NCI-H748 treated with DMSO at 0.1 percent for 48 hours (cell line): ENCODE results near the gene CBX1.
A peak's percentile ranks its signal among the peaks of the same experiment; 100 is the strongest.

Experiments
- DNase-seq: peaks from one replicate; lab custom pipeline; 2025; lab: John Stamatoyannopoulos, UW

CBX1 gene

DNA sequence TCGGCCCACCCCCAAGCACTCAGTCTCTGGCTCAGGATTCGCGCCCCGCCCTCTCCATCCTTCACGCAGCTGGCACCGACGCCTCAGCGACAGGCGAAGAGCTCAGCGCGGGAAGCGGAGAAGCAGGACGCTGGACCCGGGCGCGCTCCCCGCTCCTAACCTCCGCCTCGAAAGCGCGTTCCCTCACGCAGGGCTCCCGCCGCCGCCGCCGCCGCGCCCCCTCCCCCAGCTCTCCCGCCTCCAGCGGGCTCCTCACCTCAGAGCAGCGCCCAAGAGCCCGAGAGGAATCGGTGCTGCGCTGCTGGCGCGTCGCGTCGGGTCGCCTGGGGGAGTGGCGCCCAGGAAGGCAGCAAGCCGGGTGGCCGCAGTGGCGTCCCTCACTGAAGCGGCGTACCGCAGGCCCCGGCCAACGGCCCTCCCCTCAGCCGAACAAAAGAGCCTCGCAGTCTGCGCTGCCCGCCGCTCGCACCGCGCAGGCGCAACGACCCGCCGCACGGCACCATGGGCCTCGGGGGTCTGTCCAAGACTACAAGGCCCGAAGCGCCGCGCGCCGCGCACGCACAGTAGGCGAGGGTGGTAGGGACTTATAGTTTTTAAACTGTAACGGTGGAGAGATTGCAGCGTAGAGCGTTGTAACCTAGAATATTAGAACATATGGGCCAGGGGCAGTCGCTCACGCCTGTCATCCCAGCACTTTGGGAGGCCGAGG is at the start of gene CBX1:
Gene CBX1, minus strand, starts transcription at position 467 of the 709 bp plus-strand sequence. CDS start 24,474 bp downstream, outside the sequence.
- DNase-seq = peak; percentile 74

DNA sequence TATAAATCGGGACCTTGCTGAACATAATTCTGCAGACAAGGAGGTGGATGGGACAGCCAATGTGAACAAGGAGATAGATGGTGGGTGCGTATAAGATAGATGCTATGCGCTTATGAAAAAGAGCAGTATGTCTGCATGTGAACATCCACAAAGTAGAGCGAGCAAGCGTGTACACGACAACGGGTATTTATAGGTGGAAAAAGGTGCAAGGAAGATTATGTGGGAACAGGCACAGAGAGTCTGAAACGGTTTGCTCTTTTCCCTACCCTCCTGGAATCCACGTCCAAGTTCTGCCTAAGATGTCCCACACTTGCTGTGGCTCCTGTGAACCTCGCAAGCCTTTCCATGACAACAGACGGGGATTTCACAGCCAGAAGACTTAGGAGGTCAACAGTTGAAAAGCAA is 49.3 kb upstream of the CBX1 start:
- no peak for DNase-seq

DNA sequence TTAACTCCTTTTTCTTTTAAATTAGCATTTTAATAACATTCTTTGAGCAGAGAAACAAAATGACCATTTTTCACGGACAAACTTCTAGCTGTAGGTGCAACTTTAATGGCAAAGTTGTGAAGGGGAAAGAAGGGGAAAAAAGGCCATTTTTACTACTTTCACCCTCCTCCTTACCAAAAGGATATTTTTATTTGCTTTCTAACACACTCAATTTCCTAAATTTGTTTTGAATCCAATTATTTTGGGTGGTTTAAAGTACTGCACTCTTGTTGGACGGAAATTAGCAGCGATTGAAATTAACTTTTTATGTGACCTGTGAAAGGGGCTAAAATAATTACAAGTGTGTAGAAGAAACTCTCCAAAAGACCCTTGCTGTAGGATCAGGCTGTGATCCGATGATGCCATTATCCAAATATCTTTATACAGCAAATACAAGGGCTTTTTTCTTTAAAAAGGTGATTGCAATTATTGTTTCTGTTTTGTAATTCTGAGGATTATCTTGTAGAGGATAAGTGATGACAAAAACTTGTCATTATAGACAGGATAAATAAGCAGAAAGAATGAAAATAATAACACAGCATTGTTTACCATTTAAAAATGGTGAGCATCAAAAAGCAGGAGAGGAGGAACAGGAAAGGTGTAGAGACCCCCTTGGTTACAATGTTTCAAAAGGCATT is 48.6 kb upstream of the CBX1 start:
- peak; percentile 46 for DNase-seq

DNA sequence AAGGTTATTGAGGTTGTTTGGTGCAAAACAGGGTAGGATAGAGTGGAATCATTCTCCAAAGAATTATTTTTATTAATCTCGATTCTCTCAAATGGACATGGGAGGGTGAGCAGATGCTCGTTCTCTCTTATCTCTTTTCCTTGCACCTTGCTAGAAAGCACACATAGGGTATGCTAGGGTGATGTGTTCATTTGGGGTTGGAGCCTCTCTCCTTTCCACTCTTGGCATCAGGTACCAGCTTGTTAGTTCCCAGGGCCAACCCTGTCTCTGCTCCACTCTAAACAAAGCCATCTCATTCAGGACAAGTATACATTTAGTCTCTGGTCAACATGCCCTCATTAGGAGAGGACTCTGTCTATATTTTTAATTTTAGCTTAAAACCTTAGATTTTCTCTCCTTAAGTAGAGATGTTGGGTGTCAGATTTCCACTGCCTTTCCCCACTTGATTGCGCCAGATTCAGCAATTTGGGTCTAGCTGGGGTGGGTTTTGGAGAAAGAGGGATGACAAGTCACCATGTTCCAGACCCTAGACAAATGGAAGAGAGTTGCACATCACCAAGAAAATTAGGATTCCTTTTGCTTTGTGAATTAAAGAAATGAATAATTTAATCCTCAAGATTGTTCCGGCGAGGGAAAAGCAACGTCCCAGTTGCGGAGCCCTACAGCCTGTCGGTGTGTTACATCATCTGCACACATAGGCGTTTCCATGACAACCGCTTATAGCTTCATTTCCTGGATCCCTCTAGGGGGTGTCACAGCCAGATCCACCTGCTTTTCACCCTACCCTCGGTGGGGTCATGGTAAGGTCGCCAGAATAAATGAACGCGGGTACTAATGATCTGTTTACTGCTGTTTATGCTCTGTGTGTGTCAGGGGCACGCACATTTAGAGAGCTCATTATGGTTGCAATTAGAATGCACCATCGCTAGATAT is 47.8 kb upstream of the CBX1 start:
- peak; percentile 89 for DNase-seq

DNA sequence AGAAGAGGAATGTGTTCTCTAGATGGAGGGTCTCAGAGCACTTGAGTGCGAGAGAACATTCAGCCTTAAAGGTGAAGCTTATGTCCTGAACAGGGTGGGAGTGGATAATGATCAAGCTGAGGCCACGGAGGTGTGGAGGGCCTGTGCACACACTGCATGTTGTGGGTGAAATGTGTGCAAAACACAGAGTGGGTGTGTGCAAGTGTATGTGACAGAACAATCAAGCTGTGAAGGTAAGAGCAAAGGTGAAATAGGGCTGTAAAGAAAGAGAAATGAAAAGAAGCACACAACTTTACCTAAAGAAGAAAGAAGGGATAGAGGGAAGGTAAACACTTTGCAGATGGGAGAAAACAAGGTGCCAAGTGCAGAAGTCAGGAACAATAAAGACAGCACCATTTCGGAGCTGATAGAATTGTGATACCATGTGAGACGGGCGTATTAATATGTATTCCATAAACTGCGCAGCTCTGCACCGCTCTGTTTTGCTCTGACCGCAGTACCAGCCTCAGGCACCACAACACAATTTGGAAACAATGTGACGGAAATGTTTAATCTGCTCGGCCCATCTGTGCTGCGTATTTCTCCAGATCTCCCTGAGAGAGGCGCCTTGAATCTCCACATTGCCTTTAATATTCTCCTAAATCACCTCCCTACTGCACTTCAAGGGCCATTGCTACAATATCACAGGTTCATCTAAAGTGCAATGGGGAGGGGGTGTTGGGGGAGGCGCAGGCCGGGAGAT is 46.9 kb upstream of the CBX1 start:
- DNase-seq = no peak

DNA sequence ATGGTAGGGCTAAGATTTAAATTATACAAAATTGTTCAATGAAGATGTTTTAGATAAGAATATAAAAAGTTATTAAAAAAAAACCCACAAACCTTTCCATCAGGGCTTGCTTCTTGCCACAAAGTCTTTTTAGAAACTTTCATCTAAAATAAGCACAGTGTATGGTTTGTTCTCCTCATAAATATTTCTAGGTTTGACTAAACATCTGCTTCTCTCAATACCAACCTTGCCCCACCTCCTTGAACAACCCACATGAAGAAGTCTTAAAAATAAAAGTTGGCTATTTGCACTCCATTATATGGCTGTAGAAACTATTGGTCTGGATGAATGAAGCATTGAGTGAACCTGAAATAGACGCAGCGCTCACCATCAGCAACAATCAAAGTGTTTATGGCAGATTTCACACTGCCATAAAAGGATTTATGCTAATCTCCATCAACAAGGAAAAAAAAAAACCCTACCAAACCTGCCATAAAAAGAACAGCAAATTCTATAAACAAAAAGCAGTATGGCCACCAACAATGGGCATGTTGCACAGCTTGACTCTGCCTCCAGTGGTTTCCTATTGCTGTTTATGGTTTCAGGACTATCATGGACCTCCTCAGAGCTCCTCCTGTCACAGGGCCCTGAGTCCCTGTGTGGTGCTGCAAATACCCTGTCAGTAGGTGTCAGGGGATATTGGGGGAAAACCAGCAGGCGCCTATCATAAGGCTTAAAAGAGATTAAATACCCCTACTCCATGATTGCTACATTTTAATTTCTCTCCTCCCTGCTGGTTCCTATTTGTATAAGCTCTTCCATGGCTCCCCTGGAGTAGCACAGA is 43.9 kb upstream of the CBX1 start:
- DNase-seq = no peak

DNA sequence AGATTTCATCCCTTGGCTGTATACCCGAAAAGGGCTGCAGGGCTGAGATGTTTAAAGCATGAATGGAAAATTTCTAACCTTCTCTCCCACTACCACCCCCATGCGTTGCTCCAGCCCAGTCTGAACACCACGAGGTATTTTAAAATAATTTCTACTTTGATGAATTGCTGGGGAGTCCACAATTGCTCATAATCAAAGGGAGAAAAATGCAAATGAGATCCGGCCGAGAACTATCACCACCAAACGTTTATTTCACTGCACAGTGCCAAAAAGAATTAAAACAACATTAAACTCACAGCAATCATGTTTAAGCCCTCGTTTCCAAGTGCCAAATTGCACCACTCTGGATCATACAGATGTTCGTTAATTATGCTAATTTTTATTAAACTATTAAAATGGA is 43.0 kb upstream of the CBX1 start:
- DNase-seq = no peak

DNA sequence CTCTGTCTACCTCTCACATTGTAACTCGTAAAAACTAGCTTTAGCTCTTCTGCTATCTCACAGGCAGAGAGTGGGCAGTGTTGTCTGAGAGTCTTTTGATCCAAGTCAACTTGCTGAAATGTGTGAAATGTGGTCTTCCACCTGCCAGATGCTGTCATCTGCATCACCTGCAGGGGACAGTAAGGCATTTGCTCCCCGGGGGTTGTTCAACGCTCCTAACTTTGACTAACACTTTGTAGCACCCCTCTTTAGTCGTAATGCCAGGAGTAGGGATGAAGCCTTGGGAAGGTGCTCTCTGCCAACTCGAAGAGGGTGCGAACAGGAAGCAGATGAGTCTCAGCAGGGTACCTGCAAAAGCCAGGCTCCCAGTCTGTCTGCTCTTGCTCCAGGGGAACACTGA is 42.4 kb upstream of the CBX1 start:
- no peak for DNase-seq

DNA sequence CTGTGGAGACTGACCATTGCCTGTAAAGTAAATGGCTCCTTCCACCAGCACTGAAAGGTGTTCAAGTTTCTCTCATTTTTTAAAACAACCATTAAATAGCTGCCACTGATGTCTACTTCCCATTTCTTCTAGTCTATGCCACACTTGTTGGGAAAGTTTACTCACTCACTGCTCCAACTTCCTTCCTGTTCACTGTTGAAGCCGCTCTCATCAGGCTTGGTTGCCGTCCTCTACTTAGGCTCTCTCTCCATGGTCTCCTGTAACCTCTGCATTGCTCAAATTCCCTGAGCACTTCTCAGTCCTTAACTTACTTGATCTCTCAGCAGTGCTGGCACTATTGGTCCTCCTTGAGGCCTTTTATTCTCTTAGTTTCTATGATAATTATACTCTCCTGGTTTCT is 38.7 kb upstream of the CBX1 start:
- no peak for DNase-seq

DNA sequence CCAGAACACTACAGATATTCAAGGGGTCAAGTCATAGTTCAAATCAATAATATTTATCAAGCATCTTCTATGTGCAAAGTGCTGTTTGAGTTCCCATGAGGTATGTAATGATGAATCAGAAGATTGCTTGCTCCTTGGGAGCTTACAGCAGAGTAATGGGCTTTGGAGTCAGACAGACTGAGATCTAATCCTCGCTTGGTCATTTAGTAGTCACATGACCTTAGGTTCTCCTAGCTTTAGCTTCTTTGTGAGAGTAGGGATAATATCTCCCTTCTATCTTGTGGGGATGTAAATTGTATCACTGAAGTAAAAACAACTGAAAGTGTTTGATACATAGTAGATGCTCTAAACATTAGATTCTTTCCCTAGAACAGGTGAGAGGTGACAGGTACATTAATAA is 36.4 kb upstream of the CBX1 start:
- no peak for DNase-seq

DNA sequence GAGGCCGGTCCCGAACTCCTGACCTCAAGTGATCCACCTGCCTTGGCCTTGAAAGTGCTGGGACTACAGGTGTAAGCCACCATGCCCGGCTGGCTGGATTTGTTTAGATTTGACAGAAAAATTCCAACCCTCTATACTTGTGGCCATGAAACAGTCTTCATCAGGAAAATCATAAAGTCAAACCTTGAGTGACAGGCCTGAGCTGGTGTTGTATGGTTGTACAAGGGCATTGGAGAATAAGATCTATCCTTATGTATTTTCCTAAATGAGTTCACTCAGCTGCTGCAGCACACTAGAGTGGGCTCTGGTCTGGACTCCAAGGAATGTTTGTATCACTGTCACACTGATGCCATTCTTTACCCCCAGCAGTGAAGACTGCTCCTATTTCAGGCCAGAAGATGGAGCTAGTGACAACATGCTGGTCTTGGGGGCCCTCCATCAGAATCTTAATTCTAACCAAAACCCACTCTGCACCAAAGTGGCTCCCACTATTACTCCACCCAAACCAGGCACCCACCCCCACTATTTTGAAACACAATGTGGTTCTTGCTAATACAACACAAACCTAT is 33.7 kb upstream of the CBX1 start:
- DNase-seq = no peak

DNA sequence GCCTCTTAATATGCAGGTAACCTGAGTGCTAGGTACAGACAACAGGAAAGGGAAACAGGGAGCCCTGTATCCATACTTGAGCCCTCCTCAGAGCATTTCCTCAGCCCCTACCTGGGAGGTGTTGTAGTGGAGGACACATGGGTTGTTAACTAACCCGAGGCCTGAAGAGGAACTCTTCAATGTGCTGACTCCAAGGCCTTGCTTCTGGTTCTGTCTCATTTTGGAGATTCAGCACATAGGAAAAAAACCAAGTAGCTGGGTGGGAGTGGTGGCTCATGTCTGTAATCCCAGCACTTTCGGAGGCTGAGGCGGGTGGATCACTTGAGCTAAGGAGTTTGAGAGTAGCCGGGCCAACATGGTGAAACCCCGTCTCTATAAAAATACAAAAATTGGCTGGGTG is 31.1 kb upstream of the CBX1 start:
- no peak for DNase-seq

DNA sequence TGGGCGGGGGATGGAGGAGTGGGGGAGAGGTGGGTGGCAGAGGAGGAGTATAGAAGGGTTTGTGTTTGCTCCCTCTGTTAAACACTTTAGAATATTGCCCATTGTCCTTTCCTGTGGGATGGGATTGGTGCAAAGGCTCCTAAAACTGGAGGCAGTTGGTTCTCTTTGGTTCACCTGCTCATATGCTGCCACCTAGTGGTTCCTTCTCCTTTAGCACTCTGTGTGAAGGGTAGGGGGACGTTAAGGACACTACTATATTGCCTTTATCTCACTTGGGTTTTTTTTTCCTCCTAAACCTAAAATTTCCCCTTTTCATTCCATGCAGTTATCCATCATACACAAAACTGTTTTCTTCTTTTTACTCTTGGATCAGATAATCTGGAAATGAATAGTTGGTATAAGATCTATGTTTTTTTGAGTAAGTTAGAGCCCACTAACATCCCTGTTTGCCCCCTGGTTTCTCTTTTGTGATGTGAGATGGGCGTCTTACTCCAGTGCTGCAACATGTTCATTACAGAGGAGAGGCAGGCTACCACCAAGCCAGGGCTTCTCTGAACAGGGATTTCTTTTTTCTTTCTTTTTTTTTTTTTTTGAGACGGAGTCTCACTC is 30.0 kb upstream of the CBX1 start:
- DNase-seq = peak; percentile 67

DNA sequence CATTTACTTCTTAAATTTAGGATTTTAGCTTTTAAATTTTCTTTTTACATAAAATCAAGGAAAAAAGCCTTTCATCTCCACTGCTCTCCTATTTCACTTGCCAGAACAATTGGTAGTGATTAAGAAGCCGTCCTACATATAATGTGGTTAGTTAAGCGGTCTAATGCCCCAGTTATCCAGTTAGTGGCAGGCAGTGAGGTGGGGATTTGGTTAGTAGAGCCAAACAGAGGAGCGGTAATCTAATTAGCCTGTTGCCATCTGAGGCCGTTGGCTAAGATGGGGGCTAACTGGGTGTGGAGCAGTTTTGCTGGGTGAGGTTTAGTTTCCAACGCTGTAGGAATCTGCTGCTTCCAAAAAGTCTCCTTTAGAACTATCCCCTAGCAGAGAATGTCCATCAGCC is 28.7 kb upstream of the CBX1 start:
- no peak for DNase-seq

DNA sequence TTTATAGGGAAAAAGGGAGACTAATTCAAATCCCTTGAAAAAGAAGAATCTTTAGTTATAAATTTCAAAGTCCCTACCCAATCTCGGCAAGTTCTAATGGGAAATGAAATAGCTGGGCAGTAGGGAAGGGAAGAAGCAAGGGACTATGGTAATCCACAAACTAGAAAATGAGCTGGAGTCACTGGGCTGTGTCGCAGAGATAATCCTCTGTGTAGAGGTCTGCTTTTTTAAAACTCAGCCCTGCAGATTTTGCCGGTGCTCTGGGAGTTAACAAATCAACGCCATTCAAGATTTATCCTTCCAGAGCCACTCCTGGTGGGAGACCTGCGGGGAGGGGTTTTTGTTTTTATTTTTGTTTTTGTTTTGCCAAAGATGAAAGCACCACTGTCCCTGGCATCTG is 27.1 kb upstream of the CBX1 start:
- no peak for DNase-seq

DNA sequence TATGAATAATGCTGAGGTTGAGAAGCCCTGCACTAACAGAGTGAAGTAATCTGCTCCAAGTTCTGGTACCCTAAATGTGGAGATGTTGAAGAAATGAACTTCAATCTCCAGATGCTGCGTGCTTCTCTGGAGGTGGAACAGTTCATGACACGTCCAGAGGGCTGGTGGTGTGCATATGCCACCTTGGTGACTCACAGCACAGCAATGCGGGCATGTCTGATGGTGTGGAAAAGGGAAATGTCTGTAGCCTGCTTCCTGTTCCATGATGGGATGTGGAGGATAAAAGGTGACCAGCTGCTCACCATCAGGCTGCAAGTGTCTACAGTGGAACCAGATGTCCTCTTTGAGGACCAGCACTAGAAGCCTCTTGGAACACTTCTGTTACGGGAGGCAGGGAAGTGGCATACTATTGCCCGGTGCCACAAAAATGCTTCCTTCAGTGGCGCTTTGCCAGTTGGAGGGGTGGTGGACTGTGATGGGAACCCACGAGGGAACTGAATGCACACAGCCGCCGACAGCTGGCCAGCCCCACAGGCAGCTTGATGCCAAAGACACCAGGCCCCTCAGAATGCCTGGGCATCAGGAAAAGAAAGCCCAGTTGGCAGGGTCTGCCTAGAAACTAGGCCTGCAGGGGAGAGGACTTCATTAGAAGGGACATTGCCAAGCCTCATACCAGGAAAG is 26.2 kb upstream of the CBX1 start:
- DNase-seq = no peak

DNA sequence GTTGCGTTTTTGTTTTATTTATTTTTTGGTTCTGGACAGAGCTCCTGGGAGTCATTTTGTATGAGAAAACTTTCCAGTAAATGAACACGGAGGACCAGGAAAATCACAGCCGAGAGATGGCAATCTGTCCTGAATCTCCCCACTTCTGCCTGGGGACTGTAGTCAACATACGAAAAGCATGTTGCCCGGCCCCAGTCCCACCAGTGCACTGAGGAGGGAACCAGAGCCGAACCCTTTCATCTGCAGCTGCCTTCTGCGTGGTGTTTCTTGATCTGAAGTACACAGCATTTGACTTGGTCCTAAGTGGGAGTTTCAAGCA is 25.2 kb upstream of the CBX1 start:
- DNase-seq = no peak

DNA sequence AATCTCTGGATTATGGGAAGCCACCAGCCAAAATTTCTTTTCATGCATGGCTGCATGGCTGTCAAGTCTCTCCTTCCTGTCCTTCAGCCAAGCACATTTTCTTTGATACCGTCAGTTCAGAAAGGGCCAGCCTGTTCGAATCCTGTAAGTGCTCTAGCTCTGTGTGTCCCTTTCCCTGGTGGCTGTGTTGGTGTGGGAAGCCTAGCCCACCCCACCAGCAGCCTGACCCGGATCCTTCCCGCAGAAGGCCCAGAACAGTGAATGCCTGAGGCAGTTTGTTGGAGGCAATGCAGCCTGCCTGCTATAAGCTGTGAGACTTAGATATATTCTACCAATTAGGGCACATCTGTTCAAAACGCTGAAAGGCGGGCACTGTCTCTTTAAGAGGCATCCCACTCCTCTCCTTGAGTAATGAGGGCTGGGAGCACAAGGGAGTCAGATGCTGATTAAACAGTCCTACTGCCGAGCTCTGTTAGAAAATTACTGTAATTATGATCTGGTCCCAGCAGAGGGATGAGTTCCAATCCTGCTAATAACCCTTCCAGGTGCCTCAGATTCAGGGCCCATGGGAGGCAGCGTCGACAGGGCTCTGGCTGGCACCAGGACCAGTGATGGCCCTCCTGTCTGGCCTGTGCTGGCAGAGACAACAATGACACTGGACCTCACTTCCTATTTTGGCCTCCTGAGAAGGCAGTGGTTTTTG is 24.7 kb upstream of the CBX1 start:
- DNase-seq = no peak

DNA sequence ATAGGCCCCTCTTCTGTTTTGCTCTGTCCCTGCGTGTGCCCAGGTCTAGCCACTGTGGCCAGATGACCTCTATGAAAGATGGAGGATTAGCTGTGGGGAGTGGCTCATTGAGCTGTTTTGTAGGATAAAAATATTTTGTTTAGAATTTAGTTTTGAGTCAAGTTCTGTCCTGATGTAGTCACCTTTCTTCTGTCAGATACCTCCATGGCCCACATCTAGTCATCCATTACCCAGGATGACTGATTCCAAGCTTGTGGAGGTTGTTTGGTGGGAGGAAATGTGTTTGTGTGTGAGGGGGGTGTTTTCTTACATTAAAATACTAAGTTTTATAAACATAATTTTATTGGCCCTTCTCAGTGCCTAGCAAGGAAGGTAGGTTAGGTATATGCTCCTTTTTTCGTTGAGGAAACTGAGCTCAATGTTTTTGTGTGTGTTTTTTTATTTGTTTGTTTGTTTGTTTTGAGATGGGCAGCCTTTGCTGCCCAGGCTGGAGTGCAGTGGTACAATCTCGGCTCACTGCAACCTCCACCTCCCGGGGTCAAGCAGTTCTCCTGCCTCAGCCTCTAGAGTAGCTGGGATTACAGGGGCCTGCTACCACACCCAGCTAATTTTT is 22.6 kb upstream of the CBX1 start:
- DNase-seq = no peak
